ENCODE measurements around the gene HBB. TPM values are rescaled to one million over a fixed set of nuclear protein-coding genes. Genes with fewer than 3 reads are reported as not detected.

The HBB gene
- total and polyA plus RNA-seq, 2 donors (not counting 3 experiments of a cell fraction or from before 2014, with no cell fraction given), result not detected

GRCh38 chr11:5275369-5276110 is 48.7 kb upstream of the HBB start:
- CTCF ChIA-PET, result interaction anchor here (1.0 to 1.1 kb wide), 2 partner anchors 10 to 25 kb away, joined by 3 to 4 read pairs; no protein-coding TSS in a partner anchor
- no peak for DNase-seq (ENCODE audit: low read depth, low spot score)

More at GRCh38 chr11:5275369-5276110, 48.7 kb upstream of the HBB start:
- no peak for FAIRE-seq
- peaks cover 4% of the 10 kb centered on the region for H3K4me1 ChIP-seq (ENCODE audit: control insufficient read depth, extremely low read depth, insufficient read depth, low read length)
- H3K9me3 ChIP-seq (replicated peaks; ENCODE audit: control insufficient read depth, insufficient read depth, low read length), result no peaks in the 10 kb centered on the region
- TF ChIP-seq JUN (IDR thresholded peaks at IDR 0.05; ENCODE audit: borderline replicate concordance, insufficient read depth, insufficient read length, low read depth) (no peak), EZH2 (IDR thresholded peaks at IDR 0.05; ENCODE audit: borderline replicate concordance, low read depth, low read length, severe bottlenecking) (no peak), FOS (IDR thresholded peaks at IDR 0.05; ENCODE audit: borderline replicate concordance, insufficient read depth, low read length) (no peak), POLR2A (IDR thresholded peaks at IDR 0.05; ENCODE audit: low read depth, low read length) (no peak), POLR2AphosphoS5 (IDR thresholded peaks at IDR 0.05; ENCODE audit: insufficient read depth, low read depth, low read length) (no peak), MYC (IDR thresholded peaks at IDR 0.05; ENCODE audit: low read depth, low read length) (no peak), GATA2 (IDR thresholded peaks at IDR 0.05; ENCODE audit: insufficient read depth, insufficient read length, low read depth, low read length) (no peak), MAX (IDR thresholded peaks at IDR 0.05; ENCODE audit: insufficient read depth, insufficient read length) (no peak)
- TF ChIP-seq, protein P1, sequence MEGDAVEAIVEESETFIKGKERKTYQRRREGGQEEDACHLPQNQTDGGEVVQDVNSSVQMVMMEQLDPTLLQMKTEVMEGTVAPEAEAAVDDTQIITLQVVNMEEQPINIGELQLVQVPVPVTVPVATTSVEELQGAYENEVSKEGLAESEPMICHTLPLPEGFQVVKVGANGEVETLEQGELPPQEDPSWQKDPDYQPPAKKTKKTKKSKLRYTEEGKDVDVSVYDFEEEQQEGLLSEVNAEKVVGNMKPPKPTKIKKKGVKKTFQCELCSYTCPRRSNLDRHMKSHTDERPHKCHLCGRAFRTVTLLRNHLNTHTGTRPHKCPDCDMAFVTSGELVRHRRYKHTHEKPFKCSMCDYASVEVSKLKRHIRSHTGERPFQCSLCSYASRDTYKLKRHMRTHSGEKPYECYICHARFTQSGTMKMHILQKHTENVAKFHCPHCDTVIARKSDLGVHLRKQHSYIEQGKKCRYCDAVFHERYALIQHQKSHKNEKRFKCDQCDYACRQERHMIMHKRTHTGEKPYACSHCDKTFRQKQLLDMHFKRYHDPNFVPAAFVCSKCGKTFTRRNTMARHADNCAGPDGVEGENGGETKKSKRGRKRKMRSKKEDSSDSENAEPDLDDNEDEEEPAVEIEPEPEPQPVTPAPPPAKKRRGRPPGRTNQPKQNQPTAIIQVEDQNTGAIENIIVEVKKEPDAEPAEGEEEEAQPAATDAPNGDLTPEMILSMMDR (IDR thresholded peaks at IDR 0.05; ENCODE audit: extremely low read depth in 1 of 2, insufficient read depth in 1 of 2, low read depth in 1 of 2, low read length in 2 of 2), result no peak
- no TSS peak for BruUV-seq (replicated peaks)
- no peak overlapping the region for H2AFZ ChIP-seq (ENCODE audit: low read depth, low read length)
- no peaks in the 10 kb centered on the region for H4K20me1 ChIP-seq (replicated peaks; ENCODE audit: control insufficient read depth, extremely low read depth, insufficient read depth, low read length)
- H3K4me2 ChIP-seq (ENCODE audit: insufficient read depth, low read length), result no peak overlapping the region
- dilution Hi-C loops (cut with MboI; ENCODE audit: extremely low pct_ligation_motif_present, low sequenced_read_pairs) (no loop called here), intact Hi-C loops (cut with micrococcal nuclease) (no loop called here)
- no peak overlapping the region for H3K27ac ChIP-seq (ENCODE audit: insufficient read depth, low read depth, low read length)
- no peaks in the 10 kb centered on the region for H3K9me1 ChIP-seq (replicated peaks; ENCODE audit: control insufficient read depth, extremely low read depth, insufficient read depth, low read length)
- no peaks in the 10 kb centered on the region for H3K36me3 ChIP-seq (ENCODE audit: control insufficient read depth in 2 of 2, extremely low read depth in 1 of 2, insufficient read depth in 2 of 2, low read length in 2 of 2)
- H3K4me3 ChIP-seq (replicated peaks in 1 of 3; ENCODE audit: insufficient read depth in 1 of 3, low read depth in 1 of 3, low read length in 3 of 3), result no peak overlapping the region
- H3K9ac ChIP-seq (replicated peaks; ENCODE audit: extremely low read depth, insufficient read depth, low read length), result no peak overlapping the region
- no peaks in the 10 kb centered on the region for H3K79me2 ChIP-seq (ENCODE audit: control insufficient read depth, insufficient read depth, low read length)
- H3K27me3 ChIP-seq (ENCODE audit: control insufficient read depth in 2 of 2, insufficient read depth in 2 of 2, low read length in 2 of 2), result no peaks in the 10 kb centered on the region
- POLR2A ChIA-PET, result no interaction called here
